Kidney capillary endothelial cell (primary cell): ENCODE data around the gene CANT1.

Source experiments
- DNase-seq: peaks from one replicate; pipeline ENCODE4 v3.0.0-alpha.2; 2018; ENCODE audit warnings: low spot score

CANT1 gene

GRCh38 chr17:78995022-78995760 is 14.4 kb downstream of the CANT1 start:
- no peak for DNase-seq

- no peak for DNase-seq
Measured at GRCh38 chr17:78993981-78994671, 15.4 kb downstream of the CANT1 start.

GRCh38 chr17:78993241-78993956 is 16.2 kb downstream of the CANT1 start:
- DNase-seq, result peak; percentile 51

- no peak for DNase-seq
Measured at GRCh38 chr17:78992542-78993212, 16.9 kb downstream of the CANT1 start.

DNA sequence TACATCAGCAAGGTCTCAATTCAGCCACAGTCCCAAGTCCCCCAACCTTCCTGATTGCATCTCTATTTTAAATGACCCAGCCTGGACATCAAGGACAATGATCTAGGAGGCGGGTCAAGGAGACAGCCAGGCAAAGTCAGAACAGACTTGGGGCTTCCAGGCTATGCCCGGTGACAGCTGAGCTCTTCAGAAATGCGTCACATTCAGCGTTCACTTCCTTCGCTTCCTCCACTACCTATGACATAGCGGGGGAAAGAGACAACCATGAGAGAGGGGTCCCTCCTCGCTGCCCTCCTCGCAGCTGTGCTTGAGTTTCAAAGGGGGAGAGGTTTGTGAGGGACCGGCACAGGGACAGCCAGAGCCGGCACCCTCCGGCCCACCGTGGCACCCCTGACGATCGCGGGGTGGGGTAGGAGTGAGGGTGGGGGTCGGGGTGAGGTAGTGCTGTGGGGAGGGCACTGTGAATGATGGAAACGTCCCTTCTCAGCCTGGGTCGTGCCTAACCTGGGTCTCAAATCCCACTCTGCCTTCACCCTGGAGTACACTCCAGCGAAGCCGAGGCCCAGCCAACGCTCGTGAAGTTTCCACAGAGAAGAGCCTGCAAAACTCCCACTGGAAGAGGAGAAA is 17.5 kb downstream of the CANT1 start:
- DNase-seq, result no peak

- no peak for DNase-seq
Measured at GRCh38 chr17:78991017-78991738, 18.4 kb downstream of the CANT1 start.

DNA sequence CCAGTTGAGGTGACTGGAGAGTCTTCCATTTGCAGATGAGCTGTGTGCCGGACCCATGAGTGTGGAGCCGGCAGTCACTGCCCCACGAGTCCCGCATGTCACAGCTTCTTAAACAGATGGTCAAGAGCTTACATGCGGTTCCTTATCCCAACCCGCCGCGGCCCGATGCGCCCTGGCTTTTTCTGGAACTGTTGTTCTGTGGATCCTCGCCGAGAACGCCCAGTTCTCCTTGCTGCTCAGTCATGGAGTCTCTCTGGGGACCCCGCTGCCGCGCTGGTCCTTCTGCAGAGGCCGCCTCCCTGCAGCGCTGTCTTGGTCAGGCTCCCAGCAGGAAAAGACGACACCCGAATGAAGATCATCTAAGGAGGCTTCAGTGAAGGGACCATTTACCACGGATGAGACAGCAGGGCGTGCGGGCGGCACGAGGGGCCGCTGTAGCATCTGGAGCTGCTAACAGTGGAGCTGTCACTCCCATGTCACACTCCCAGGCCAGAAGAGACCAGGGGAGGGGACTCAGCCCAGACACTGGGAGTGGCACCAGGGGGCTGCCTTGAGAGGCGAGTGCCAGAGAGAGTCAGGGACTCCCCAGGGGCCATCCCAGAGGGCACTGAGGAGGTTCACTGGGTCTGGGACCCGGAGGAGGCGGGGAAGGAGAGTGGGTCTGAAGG is 19.1 kb downstream of the CANT1 start:
- no peak for DNase-seq

DNA sequence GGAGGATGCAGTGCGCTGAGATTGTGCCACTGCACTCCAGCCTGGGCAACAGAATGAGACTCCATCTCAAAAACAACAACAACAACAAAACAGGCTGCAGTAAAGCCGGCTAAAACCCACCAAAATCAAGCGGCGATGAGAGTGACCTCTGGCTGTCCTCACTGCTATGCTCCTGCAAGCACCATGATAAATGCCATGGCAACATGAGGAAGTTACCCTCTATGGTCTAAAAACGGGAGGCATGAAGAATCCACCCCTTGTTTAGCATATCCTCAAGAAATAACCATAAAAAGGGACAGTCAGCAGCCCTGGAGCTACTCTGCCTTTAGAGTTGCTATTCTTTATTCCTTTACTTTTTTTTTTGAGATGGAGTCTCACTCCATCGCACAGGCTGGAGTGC is 21.4 kb downstream of the CANT1 start:
- DNase-seq, result no peak

- DNase-seq, result peak; percentile 52
Measured at GRCh38 chr17:78986649-78987328, 22.8 kb downstream of the CANT1 start.

DNA sequence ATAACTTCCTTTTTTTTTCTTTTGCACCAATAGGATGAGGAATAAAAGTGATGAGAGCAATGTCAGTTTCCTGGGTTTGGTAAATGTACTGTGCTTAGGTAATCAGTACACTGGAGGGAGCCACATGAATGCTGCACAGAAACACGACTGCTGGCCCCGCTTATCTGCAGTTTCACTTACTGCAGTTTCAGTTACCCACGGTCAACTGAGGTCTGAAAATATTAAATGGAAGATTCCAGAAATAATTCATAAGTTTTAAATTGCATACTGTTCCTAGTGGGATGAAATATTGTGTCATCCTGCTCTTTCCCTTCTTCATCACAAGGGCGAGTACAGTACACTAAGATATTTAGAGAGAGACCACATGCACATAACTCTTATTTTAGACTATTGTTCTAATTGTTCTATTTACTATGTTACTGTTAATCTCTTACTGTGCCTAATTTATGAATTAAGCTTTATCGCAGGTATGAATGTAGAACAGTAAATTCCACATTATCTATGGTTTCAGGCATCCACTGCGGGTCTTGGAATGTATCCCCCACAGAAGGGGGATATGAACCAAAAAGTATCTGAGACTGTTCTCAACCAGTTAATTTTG is 23.4 kb downstream of the CANT1 start:
- DNase-seq, result no peak

DNA sequence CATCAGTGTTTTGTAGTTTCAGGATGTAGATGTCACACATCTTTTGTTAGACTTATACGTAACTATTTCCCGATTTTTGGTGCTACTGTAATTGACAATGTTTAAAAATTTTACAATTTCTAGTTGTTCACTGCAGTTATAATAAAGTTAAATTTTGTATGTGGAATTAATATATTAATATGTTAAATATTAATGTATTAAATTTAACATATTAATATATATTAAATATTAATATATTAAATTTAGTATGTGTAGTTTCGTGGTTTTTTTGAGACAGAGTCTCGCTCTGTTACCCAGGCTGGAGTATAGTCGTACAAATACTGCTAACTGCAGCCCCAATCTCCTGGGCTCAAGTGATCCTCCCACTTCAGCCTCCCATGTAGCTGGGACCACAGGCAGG is 24.2 kb downstream of the CANT1 start:
- no peak for DNase-seq

GRCh38 chr17:78981010-78981888 is 28.3 kb downstream of the CANT1 start:
- DNase-seq, result no peak

- DNase-seq, result no peak
Measured at GRCh38 chr17:78980624-78980972, 29.0 kb downstream of the CANT1 start.

DNA sequence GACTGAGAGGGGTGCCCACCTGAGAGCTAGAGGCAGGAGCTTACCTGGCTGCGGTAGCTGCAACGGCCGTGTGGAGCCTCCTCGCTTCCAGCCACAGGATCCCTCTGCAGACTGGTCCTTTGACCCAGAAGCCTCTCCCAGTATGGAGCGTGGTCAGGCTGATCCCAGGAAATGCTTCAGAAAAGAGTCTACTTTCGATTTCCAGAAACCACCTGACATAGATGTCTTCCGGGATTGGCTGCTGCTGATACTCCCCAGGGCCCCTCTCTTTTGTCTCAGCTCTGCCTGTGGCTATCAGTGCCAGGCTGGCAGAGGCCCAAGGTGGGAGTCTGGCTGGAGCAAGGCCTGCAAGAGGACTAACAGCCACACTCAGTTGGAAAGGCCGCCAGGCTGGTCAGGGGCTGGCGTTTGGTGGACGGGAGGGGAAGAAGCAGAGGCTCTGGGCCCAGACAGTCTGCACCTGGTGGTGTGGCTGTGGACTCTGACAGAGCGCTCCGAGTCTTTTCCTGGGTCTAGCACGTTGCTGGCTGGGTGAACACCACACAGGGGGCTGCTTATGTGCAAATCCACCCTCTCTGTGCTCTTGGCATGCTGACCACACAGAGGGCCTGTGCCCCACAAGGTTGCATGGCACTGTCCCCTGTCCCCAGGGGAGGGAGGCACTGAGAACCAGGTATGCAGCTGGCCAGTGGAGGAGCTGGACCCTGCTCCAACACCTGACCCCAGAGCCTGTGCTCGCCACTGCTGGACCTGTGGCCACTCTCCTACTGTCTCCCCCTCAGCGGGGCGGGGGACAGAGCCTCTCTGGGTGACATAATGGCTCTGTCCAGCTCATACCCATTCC is 29.6 kb downstream of the CANT1 start, which contains the start of gene LGALS3BP:
TSS of gene LGALS3BP (minus strand) at position 144 of the 844 bp plus-strand sequence. CDS start 2,732 bp downstream, outside the sequence.
- no peak for DNase-seq

DNA sequence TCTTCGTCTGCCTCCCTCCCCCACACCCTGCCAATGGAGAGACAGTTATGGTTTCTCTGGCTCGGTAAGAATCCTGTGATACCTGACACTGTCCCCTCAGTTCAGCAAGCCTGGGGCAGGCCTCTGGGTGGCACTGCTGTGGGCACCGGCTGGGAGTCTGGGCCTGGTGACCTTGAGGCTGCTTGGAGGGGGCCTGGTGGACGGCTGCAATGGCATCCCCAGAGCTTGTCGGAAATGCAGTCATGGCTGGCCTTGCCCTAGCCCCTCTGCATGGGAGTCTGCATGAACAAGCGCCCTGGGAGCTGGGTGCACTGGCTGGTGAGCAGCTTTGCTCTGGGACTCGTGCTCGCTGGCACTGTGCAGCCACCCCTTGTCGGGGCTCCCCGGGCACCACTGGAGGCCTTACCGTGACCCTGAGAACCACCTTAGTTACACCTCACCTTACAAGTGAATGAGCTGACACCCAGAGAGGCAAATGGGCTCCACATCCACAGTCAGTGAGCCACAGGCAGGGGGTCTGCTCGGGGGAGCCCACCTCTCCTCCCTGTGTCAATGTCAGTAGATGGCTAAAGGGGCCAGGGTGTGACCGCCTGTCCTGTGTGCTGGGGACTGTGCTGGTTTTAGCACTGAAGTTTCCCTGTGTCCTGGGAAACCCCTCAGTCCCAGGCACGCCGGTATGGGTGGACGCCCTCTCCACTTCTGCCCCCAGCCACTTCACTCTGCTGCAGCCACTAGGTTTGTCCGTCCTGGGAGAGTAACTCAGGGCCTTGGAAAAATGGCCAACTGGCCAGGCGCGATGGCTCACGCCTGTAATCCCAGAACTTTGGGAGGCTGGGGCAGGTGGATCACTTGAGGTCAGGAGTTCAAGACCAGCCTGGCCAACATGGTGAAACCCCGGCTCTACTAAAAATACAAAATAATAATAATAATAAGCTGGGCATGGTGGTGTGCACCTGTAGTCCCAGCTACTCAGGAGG is 31.3 kb downstream of the CANT1 start:
- DNase-seq, result no peak

- DNase-seq, result no peak
Measured at GRCh38 chr17:78977681-78977943, 32.0 kb downstream of the CANT1 start.
